DMS153 treated with DMSO at 0.1 percent for 48 hours (cell line): ENCODE measurements around the gene KCNMB2.
"Not testable (repeated sequence)": the region's sequence is repeated elsewhere in the genome, so short reads cannot be mapped to it uniquely, and the experiment has no call there.

Experiments
- DNase-seq: peaks from one replicate; lab custom pipeline; 2025; ENCODE audit not compliant: unreplicated experiment; lab: John Stamatoyannopoulos, UW

Gene KCNMB2

DNA sequence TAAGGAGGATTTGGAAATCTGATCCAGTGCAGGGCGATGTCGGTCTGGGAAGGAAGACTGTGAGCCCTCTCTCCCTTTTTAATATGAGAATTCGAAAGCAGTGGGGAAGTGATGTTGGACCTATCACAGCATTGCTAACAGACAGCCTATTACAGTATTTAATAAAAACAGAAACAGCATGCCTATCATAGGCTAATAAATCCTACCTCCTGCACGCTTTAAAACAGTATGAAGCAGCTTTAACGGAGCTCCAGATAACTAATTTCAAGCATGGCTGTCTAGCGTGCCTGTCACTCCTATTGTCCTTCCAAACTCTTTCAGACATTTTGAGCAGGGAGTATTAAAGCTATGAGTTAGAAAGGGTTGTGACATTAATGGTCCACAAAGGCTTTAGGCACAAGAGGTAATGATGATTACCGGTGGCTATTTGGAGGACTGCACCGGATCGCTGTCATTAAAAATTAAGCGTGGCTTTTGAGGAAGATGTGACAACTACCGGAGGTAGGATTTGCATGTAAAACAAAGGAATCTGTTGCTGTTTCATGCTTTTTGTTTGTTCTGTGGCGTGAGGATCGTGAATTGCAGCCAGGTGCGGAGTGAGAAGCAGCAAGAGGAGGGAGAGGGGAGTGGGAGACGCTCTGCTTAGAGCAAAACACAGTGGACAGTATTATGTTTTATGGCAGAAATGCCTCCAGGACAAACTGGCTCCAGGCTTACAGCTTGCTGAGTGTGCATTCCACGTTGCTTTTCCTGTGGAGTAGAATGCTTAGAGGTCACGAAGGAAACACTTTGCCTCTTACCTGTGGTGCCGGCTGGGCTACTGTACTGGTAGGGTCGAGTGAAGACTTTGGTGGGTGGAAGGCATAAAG lies at the start of gene KCNMB2:
TSS of gene KCNMB2 (plus strand) at position 226 of the 869 bp plus-strand sequence.
- peak; percentile 69 for DNase-seq

GRCh38 chr3:178486903-178487302 lies 49.3 kb upstream of the KCNMB2 start:
- no peak for DNase-seq

DNA sequence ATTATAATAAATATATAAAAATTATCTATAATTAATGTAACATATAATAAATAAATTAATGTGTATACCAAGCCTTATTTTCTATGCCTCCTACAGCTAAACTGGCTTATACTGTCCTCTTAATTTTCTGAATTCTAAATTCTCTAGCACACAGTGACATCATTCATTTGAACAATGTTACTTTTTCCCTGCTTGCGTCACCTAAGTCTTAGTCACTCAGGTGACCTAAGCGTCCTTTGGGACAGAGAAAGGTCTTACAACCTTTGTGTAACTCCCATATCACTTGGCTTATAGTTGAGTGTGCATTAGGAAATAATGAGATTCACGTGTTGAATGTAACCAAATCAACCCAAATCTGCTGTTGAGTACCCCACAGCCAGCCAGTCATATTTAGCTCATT lies 48.5 kb upstream of the KCNMB2 start:
- DNase-seq = no peak

DNA sequence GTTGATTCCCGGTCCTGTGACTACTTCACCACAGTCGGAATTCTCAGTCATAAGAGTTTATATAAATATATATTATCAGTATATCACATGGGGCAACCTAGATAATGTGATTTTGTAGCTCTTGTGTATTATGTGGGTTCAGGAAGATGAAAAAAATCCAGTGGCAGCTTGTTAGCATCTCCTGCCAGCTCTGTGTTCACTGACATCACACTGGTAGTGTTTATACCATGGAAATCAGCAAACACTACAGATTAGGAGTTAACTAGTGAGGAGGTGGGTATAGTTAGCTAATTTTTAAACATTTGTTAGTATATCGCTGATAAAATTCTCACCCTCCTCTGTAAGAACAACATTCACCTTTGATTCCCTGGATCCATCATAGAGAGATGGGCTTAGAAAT lies 44.5 kb upstream of the KCNMB2 start:
- no peak for DNase-seq

- DNase-seq = no peak
Observed at GRCh38 chr3:178492491-178492890, 43.7 kb upstream of the KCNMB2 start.

DNA sequence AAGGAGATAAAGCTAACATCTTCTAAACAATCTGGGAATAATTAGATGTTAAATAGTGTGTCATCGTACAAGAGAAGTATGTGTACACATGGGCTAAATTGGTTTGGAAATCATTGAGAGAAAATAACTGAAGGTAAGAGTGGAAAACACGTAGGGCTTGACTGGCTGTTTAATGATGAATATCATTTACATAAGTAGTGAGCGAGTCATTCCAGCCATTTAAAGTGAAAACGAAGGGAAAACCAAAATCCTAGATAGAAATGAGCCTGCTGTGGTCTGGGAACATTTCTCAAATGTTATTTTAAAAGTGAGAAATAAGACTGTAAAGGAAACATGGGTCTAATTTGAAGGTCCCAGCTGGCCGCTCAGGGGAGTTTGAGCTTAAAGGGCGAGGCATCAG lies 41.9 kb upstream of the KCNMB2 start:
- DNase-seq = no peak

GRCh38 chr3:178496911-178497310 lies 39.3 kb upstream of the KCNMB2 start:
- no peak for DNase-seq

GRCh38 chr3:178498871-178499270 lies 37.4 kb upstream of the KCNMB2 start:
- no peak for DNase-seq

- no peak for DNase-seq
Observed at GRCh38 chr3:178500631-178501030, 35.6 kb upstream of the KCNMB2 start.

GRCh38 chr3:178504128-178504527 lies 32.1 kb upstream of the KCNMB2 start:
- DNase-seq = no peak

- DNase-seq = no peak
Observed at GRCh38 chr3:178505832-178506231, 30.4 kb upstream of the KCNMB2 start.

DNA sequence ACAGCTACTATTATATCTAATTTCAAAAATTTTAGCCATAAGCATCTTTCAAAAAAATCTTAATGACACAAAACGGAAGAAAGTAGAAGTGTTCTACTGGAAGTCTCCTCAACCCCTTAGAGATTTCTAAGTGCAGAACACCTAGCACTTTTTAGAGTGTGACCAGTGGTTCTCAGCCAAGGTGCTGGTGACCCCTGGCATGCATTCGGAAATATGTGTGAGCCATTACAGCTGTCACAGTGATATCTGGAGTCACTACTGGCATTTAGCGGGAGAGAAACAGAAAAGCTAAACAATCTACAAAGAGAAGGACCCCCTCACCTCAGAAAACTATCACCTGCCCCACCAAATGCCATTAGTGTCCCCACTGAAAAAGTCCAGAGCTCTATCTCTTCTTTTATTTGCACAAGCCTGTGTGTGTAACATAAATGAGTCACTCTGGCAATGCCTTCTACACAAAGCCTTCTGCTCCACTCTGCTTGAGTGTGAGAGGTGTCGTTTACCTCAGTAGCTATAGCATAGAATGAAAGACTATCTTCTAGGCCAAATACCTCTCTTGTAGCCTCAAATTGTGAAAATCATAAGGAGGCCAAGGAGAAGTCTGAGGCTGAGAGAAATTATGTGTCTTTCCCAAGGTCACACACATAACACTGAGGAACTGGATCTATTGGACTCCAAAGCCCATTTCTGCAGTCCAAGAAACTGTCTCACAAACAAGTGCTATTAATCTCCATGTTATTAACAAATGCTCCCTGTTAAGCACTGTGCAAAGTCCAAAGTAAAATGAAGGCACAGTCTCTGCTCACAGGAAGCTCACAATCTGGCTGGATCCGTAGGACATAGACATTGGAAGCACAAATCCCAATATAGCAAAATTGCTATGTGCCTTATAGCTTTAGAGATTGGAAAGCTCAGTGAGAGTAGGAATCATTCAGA lies 28.5 kb upstream of the KCNMB2 start:
- no peak for DNase-seq

DNA sequence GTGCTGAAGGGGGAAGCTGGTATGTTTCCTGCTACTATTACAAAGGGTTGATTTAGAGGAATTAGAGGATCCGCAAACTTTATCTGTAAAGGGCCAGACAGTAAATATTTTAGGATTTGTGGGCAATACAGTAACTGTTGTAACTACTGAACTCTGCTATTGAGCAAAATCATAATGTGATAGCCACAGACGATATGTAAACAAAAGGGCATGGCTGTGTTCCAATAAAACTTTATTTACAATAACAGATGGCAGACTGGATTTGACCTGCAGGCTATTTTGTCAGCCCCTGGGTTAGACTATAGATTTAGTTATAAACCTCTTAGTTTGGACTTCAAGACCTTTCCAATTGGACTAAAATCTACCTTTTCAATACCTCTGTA lies 27.8 kb upstream of the KCNMB2 start:
- no peak for DNase-seq

- DNase-seq = no peak
Observed at GRCh38 chr3:178510496-178510895, 25.7 kb upstream of the KCNMB2 start.

DNA sequence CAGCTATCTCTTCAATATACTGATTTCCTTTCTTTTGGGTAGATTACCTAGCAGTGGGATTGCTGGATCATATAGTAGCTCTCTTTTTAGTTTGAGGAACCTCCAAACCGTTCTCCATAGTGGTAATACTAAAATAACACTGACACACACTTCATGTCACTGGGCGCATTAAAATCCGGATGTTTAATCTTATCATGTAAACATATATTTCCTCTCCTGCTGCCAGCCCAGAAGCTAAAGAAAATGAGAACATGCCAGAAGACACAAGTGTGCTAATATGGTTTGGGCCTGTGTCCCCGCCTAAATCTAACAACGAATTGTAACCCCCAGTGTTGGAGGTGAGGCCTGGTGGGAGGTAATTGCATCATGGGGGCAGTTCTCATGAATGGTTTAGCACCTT lies 23.6 kb upstream of the KCNMB2 start:
- no peak for DNase-seq

DNA sequence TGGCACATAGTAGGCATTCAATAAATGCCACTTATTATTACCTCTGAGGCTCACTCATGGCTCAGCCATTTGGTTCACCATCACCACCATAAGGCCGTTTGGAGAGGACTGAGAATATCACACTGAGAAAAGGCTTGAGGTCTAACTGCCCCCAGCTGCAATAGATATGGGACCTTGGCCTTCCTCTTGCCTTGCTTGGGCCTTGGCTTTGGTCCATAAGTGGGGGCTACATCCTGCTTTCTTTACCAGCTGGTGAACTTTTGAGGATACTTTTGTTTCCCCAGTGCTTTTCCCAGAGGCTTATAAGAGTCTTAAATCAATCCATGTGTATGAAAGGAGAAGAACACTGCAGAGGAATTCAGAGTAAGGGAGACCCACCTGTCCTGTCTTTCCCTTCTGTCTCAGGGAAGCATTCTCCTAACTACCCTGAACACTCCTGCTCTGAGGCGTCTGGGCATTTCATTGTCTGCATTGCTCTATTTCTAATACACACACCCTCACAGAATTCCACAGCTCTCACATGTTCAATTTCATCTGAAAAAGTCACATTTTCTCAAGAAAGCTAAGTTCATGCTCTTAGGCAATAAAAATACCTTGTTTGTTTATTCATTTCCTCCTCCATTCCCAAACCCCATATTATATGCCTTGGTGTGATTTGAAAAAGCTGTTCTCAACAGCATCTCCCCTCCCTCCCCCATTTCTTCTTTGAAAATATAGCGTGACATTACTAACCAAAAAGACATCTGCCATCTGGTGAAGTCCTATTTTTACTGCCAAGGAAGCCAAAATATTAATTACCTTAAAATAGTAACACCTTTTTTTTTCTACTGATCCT lies 22.5 kb upstream of the KCNMB2 start:
- no peak for DNase-seq

GRCh38 chr3:178514401-178514800 lies 21.8 kb upstream of the KCNMB2 start:
- no peak for DNase-seq

GRCh38 chr3:178515076-178515744 lies 21.0 kb upstream of the KCNMB2 start:
- not testable (repeated sequence) for DNase-seq

DNA sequence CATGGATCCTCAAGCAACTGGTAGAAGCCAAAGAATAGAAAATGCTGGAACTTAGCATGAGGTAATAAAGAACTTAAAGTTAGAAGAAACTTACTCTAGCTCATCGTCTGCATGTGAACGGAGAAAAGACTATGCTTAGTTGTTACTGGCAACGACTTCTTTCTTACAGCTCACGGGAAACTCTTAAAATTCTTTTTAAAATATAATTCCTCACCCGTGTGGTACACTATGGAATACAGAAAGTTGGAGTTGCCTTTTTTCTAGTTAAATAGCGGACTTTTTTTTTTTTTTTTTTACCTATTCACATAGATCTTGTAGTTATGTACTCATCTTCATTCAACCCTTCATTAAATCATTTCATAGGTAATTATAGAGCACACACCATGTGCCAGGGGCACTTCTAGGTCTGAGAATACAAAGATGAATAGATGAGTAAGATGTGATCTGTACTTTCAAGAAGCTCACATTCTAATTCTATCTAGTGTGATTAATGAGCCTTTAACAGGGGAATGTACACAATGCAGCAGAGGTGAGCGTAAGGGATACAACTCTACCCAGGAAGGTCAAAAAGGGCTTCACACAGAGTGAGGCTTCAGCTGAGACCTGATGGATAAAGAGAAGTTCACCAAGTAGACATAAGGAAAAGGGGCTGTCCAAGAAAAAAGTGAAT lies 18.4 kb upstream of the KCNMB2 start:
- no peak for DNase-seq
